WTC11 (cell line): Measurements from ENCODE around the gene ALDH1A2. TPM values are rescaled to one million over a fixed set of nuclear protein-coding genes. Genes with fewer than 3 reads are reported as not detected.

Experiments
- ATAC-seq: fragments of 200-7000 bp; cut with Tn5 transposase; 2 replicates; pipeline ENCODE4 v1.10.0; 2021; ENCODE audit warnings: mild to moderate bottlenecking, moderate library complexity
- CTCF ChIA-PET: fragments of 300-600 bp; sonication (Branson Sonifier 250); formaldehyde crosslinking; loops from one replicate; lab custom pipeline; 2021; ENCODE audit warnings: antibody characterized with exemption; lab: Charles Lee
- POLR2A ChIA-PET: fragments of 350-600 bp; sonication (Branson Sonifier 250); formaldehyde crosslinking; loops from one replicate; lab custom pipeline; 2021; ENCODE audit warnings: antibody characterized with exemption; lab: Charles Lee
- DNase-seq: peaks from one replicate; pipeline ENCODE4 v3.0.0; 2021; ENCODE audit warnings: low spot score
- H3K27ac Mint-ChIP-seq: 2 replicates; pipeline ENCODE4 v1.8.0; 2021; ENCODE audit warnings: mixed read lengths
- H3K27me3 Mint-ChIP-seq: 2 replicates; pipeline ENCODE4 v1.8.0; 2021; ENCODE audit warnings: low read depth, mild to moderate bottlenecking, moderate library complexity, mixed read lengths
- H3K36me3 Mint-ChIP-seq: 2 replicates; pipeline ENCODE4 v1.8.0; 2021; ENCODE audit warnings: mixed read lengths
- H3K4me1 Mint-ChIP-seq: 2 replicates; pipeline ENCODE4 v1.8.0; 2022; ENCODE audit warnings: mixed read lengths
- H3K4me3 Mint-ChIP-seq: 2 replicates; pipeline ENCODE4 v1.8.0; 2021; ENCODE audit warnings: mild to moderate bottlenecking, moderate library complexity, mixed read lengths
- H3K9me3 Mint-ChIP-seq: 2 replicates; pipeline ENCODE4 v1.8.0; 2021; ENCODE audit warnings: mixed read lengths
- ARID4B ChIP-seq: sonication (generic); formaldehyde crosslinking; IDR thresholded peaks from 2 replicates; pipeline ENCODE4 v1.8.0; 2023; ENCODE audit warnings: missing genetic modification reagents, mild to moderate bottlenecking, borderline replicate concordance
- ATF1 ChIP-seq: sonication (generic); formaldehyde crosslinking; IDR thresholded peaks from 2 replicates; pipeline ENCODE4 v1.8.1; 2023; ENCODE audit warnings: mild to moderate bottlenecking, moderate library complexity, missing genetic modification reagents
- CREB1 ChIP-seq: sonication (generic); formaldehyde crosslinking; IDR thresholded peaks from 2 replicates; pipeline ENCODE4 v1.8.0; 2023; ENCODE audit warnings: mild to moderate bottlenecking, missing genetic modification reagents
- ESRRA ChIP-seq: sonication (generic); formaldehyde crosslinking; IDR thresholded peaks from 2 replicates; pipeline ENCODE4 v1.8.1; 2022; ENCODE audit warnings: mild to moderate bottlenecking, missing genetic modification reagents, borderline replicate concordance
- GABPB1 ChIP-seq: sonication (generic); formaldehyde crosslinking; IDR thresholded peaks from 2 replicates; pipeline ENCODE4 v1.8.1; 2023; ENCODE audit warnings: mild to moderate bottlenecking, missing genetic modification reagents
- HMGXB4 ChIP-seq: sonication (generic); formaldehyde crosslinking; IDR thresholded peaks from 2 replicates; pipeline ENCODE4 v1.8.1; 2023; ENCODE audit warnings: mild to moderate bottlenecking, moderate library complexity, missing genetic modification reagents
- IRF2 ChIP-seq: sonication (generic); formaldehyde crosslinking; IDR thresholded peaks from 2 replicates; pipeline ENCODE4 v1.8.0; 2022; ENCODE audit warnings: low read depth, missing genetic modification reagents, borderline replicate concordance
- JUN ChIP-seq: sonication (generic); formaldehyde crosslinking; IDR thresholded peaks from 2 replicates; pipeline ENCODE4 v1.8.0; 2023; ENCODE audit warnings: mild to moderate bottlenecking, missing genetic modification reagents
- PRRX2 ChIP-seq: fragments of 250-450 bp; sonication (Bioruptor Pico); IDR thresholded peaks from 2 replicates; pipeline ENCODE4 v1.8.0; 2021; ENCODE audit warnings: mild to moderate bottlenecking
- SOX15 ChIP-seq: fragments of 250-450 bp; sonication (Bioruptor Pico); IDR thresholded peaks from 2 replicates; pipeline ENCODE4 v1.9.0; 2021; ENCODE audit warnings: mild to moderate bottlenecking
- TCF7 ChIP-seq: sonication (generic); formaldehyde crosslinking; IDR thresholded peaks from 2 replicates; pipeline ENCODE4 v1.8.0; 2022; ENCODE audit warnings: mild to moderate bottlenecking, low read depth, missing genetic modification reagents, moderate library complexity
- TEAD1 ChIP-seq: sonication (generic); formaldehyde crosslinking; IDR thresholded peaks from 2 replicates; pipeline ENCODE4 v1.8.0; 2022; ENCODE audit warnings: mild to moderate bottlenecking, missing genetic modification reagents
- TP53 ChIP-seq: sonication (generic); formaldehyde crosslinking; IDR thresholded peaks from 2 replicates; pipeline ENCODE4 v1.8.1; 2023; ENCODE audit warnings: mild to moderate bottlenecking, missing genetic modification reagents
- ZBTB43 ChIP-seq: sonication (generic); formaldehyde crosslinking; IDR thresholded peaks from 2 replicates; pipeline ENCODE4 v1.8.1; 2023; ENCODE audit warnings: mild to moderate bottlenecking, missing genetic modification reagents
- ZNF219 ChIP-seq: sonication (generic); formaldehyde crosslinking; IDR thresholded peaks from 2 replicates; pipeline ENCODE4 v1.8.0; 2023; ENCODE audit warnings: missing genetic modification reagents, mild to moderate bottlenecking, borderline replicate concordance
- ZNF317 ChIP-seq: sonication (generic); formaldehyde crosslinking; IDR thresholded peaks from 2 replicates; pipeline ENCODE4 v1.8.1; 2023; ENCODE audit warnings: low read depth, mild to moderate bottlenecking, moderate library complexity, missing genetic modification reagents, borderline replicate concordance
- ZNF425 ChIP-seq: fragments of 250-450 bp; sonication (Bioruptor Pico); conservative IDR thresholded peaks from 2 replicates; pipeline ENCODE4 v1.9.0; 2021; ENCODE audit warnings: mild to moderate bottlenecking
- ZSCAN18 ChIP-seq: fragments of 250-450 bp; sonication (Bioruptor Pico); IDR thresholded peaks from 2 replicates; pipeline ENCODE4 v2.1.2; 2022; ENCODE audit warnings: mild to moderate bottlenecking, moderate library complexity
- total RNA-seq: library from RNA; stranded (reverse); gene quantifications from 3 replicates; pipeline ENCODE4 v1.2.3, GENCODE V29; 2021

ALDH1A2 gene
- total RNA-seq, 1 experiment from 2014 or later, result 1.1 TPM

- ATAC-seq, result no peak
- TF ChIP-seq ARID4B (CRISPR knock-in tag) (no peak), IRF2 (CRISPR knock-in tag) (no peak), ESRRA (no peak), TEAD1 (CRISPR knock-in tag) (no peak), JUN (CRISPR knock-in tag) (no peak), ZNF425 (no peak), ZBTB43 (CRISPR knock-in tag) (no peak), ATF1 (CRISPR knock-in tag) (no peak), ZNF317 (CRISPR knock-in tag) (no peak), PRRX2 (no peak), ZNF219 (CRISPR knock-in tag) (no peak), TCF7 (CRISPR knock-in tag) (no peak), CREB1 (CRISPR knock-in tag) (no peak), SOX15 (no peak), HMGXB4 (CRISPR knock-in tag) (no peak), GABPB1 (CRISPR knock-in tag) (no peak), TP53 (CRISPR knock-in tag) (no peak), ZSCAN18 (no peak)
- Mint-ChIP-seq H3K27me3 (no peaks in the 10 kb centered on the region; the same call in 1 of the 2 replicates), H3K36me3 (no peaks in the 10 kb centered on the region), H3K4me3 (no peak overlapping the region), H3K27ac (no peak overlapping the region), H3K9me3 (no peaks in the 10 kb centered on the region), H3K4me1 (no peaks in the 10 kb centered on the region)
- no peak for DNase-seq
- CTCF ChIA-PET, result no interaction called here
- POLR2A ChIA-PET, result no interaction called here
Measured at GRCh38 chr15:58103482-58103881, 38.0 kb upstream of the ALDH1A2 start.
